ES-I3 (cell line): ENCODE measurements around the gene GNB1L.
"Not testable (repeated sequence)": the region's sequence is repeated elsewhere in the genome, so short reads cannot be mapped to it uniquely, and the experiment has no call there.

Source experiments
- H3K36me3 ChIP-seq: 2 replicates; pipeline ENCODE4 v1.6.1; 2013; ENCODE audit warnings: mild to moderate bottlenecking, low read length, control low read depth, moderate library complexity; ENCODE audit not compliant: insufficient read depth
- H3K4me1 ChIP-seq: 2 replicates; pipeline ENCODE4 v1.6.1; 2013; ENCODE audit warnings: mild to moderate bottlenecking, control low read depth, low read length; ENCODE audit not compliant: insufficient read depth
- H3K9ac ChIP-seq: 2 replicates; pipeline ENCODE4 v1.6.1; 2013; ENCODE audit warnings: low read depth, mild to moderate bottlenecking, low read length, moderate library complexity
- H3K9me3 ChIP-seq: 2 replicates; pipeline ENCODE4 v1.6.1; 2013; ENCODE audit warnings: mild to moderate bottlenecking, low read length, moderate library complexity; ENCODE audit not compliant: control insufficient read depth, insufficient read depth

The GNB1L gene

DNA sequence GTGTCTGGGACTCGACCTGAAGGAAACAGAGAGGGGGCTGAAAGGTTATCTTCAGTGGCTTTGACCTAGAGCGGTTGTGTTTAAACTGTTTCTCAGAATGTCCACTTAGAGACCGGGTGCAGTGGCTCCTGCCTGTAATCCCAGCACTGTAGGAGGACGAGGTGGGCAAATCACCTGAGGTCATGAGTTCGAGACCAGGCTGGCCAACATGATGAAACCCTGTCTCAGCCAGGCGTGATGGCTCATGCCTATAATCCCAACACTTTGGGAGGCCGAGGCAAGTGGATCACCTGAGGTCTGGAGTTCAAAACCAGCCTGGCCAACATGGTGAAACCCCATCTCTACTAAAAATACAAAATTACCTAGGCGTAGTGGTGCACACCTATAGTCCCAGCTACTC lies 28.8 kb upstream of the GNB1L start:
- H3K9ac ChIP-seq, H3K36me3 ChIP-seq, H3K9me3 ChIP-seq: not testable (repeated sequence)
- peaks cover 32% of the 10 kb centered on the region for H3K4me1 ChIP-seq

DNA sequence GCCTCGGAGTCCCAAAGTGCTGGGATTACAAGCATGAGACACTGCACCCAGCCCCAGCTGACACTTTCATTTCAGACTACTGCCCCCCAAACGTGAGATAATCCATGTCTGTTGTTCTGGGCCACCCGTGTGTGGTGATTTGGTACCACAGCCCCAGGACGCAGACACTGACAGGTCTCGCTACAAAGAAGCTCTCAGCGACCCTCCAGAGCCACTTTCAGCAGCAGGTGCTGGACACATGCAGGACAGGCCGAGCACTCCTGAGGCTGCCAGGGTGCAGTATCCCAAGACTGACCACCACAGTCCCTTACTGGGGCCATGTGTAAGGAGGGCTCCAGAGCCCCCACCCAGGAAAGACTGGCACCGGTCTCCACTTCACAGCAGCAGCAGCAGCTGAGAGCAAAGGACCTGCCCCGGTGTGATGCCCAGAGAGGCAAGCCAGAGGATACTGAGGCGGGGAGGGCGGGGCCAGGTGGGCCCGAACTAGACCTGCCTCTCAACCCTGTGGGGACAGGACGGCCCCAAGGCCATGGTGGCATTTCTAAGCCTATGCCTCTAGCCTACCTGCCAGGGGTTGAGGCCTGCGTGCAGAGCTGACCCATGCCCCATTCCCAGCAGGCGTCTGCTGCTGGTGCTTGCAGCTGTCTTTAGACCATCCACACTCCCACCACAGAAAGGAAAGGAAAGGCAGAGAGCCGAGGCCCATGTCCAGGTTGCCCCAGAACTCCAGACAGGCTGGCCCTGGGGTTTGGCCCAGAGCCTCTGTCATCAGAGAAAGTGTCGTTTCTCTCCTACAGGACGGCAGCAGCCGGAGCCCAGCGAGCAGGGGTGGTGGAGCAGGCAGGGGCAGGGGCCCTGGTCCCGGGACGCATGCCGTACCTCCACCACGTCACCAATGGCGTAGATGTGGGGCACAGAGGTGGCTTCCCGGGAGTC lies 28.0 kb upstream of the GNB1L start:
- Histone ChIP-seq H3K9ac (no peak overlapping the region), H3K9me3 (no peaks in the 10 kb centered on the region), H3K36me3 (peaks cover 7% of the 10 kb centered on the region), H3K4me1 (peaks cover 36% of the 10 kb centered on the region)

DNA sequence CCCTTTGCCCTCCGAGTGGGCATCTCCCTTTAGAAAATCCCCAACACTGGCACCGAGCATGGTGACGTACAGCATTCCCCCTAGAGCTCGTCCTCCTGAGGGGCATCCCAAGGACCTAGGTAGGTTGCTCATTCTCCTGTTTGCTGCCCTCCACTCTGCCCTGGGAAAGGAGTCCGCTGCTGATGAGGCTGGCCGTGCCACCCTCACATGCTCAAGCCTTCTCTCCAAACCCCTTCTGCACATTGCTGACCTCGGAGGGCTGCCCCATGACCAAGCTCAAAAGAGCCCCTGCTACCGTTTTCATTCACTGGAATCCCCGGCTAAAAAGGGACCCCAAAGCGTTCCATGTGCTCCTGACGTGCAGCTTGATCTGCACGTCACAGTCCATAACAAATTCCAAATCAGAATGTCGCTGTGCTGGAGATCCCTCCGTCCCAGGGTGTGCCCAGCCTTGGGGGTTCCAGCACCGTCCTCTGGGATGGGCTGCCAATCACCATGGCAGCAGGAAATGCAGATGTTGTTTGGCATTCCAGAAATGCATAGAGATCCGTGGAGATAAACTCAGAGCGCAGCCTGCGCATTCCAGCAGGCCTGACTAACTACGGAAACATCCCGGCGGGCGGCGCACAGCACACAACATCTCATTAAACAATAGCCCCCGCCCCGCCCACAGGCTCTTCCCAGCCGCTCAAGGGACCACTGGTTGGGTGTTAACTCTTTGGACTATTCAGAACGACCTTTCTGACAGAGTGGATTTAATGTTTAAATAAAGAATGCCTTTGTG lies 26.3 kb upstream of the GNB1L start:
- H3K9ac ChIP-seq: peak overlapping the region; percentile 62
- peaks cover 36% of the 10 kb centered on the region for H3K4me1 ChIP-seq
- H3K9me3 ChIP-seq: no peaks in the 10 kb centered on the region
- H3K36me3 ChIP-seq: peaks cover 15% of the 10 kb centered on the region

DNA sequence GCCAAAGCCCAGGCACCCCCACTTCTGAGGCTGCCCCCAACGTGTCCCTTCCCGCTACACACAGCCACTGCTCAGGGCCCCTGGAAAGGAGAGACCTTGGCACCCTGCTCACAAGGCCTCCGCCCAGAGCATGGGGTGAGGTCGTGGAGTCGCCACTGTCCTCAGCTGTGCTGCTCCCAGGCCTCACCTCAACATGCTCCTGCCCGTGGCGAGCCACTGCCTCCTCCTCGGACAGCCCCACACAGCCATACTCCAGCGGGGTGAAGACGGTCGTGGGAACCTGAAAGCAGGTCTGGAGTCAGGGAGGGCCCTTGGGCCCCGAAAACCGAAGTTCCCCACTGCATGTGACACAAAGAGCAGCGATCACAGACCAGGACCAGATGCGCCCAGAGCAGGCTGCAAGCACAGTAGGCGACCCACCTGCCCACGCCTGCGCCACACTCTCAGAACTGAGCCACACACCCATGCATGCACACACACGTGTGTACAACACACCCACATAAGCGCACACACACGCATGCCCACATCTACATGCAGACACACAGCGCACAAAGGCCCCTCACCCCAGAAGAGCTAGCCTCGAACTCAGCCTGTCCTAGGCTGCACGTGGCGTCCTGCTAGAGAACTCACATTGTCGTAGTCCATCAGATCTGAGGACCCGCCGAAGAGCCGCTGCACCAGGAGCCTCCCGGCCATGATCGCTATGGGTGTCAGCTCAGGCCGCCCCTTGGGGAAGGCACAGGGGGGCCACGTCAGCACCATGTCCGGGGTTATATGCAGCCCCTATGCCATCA lies 25.5 kb upstream of the GNB1L start:
- H3K9me3 ChIP-seq: no peaks in the 10 kb centered on the region
- H3K9ac ChIP-seq: peak overlapping the region; percentile 62
- H3K4me1 ChIP-seq: peaks cover 36% of the 10 kb centered on the region
- H3K36me3 ChIP-seq: peaks cover 15% of the 10 kb centered on the region

DNA sequence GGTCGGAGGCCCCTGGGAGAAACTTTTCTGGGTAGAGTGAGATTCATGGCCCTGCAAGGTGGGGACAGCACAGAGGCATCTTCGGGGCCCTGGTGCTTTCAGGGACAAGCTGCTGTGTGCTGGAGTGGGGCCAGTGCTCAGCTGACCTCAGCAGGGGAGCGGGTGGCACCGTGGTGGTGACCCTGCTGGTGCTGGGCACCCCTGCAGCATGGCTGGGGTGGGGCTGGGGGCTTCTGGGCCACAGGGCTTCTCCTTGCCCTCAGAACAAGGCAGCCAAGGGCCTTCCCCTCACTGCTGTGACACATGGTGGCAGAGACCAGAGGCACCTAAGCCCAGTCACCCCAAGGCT lies 24.9 kb upstream of the GNB1L start:
- no peaks in the 10 kb centered on the region for H3K9me3 ChIP-seq
- peaks cover 36% of the 10 kb centered on the region for H3K4me1 ChIP-seq
- H3K9ac ChIP-seq: peak overlapping the region; percentile 62
- H3K36me3 ChIP-seq: peaks cover 15% of the 10 kb centered on the region

DNA sequence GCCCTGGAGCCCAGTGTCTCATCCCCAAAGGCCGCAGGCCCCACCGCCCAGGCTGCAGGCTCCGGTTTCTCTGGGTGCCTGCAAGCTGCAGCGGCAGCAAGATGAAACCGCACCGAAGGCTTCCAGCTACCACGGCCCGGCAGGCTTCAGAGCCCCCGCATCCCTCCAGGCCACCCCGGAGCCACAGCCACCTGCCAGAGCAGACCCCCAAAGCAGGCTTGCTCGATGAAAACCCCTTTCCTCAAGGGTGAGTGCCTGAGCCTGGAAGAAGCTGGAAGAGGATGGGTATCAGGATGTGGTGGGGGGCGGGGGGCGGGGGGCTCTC lies 24.5 kb upstream of the GNB1L start:
- Histone ChIP-seq H3K4me1 (peaks cover 36% of the 10 kb centered on the region), H3K9ac (0 out of 2 replicates have a peak overlapping the region, but pooled peaks have one; percentile 8), H3K9me3 (no peaks in the 10 kb centered on the region), H3K36me3 (peaks cover 15% of the 10 kb centered on the region)

DNA sequence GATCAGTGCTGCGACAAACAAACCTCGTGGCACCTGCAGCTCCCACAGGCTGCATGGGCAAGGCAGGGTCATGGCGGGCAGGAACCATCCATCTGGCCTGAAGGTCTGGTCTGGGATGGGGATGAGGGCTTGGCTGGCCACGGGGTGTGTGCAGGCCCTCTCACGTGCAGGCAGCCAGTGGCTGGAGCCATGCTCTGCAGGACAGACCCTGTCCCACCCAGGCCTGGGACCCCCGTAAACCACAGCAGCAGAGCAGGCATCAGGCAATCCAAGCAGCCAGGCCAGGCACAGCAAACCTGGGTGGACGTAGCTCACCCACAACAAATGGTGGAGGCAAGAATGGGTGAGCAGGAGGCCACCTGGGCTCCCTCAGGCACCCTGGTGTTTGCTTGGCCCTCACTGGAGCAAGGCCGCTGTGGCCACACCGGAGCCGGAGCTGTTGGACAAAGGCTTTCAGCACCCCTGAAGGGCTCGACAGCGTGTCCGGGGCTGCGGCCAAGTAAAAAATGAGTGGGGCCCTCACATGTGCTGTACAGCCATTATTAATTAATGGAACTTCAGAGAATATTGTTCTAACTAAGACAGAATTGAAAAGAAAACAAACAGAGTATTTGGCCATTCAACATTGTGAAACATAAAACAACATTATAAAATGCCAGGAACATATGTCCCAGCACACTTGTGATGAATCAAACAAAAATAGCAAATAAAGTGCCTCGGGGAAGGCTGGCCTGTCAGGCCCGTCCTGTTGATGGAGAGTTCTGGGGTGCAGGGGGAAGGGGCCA lies 24.0 kb upstream of the GNB1L start:
- H3K9me3 ChIP-seq: no peaks in the 10 kb centered on the region
- H3K4me1 ChIP-seq: peaks cover 36% of the 10 kb centered on the region
- H3K9ac ChIP-seq: 0 out of 2 replicates have a peak overlapping the region, but pooled peaks have one; percentile 8
- H3K36me3 ChIP-seq: peaks cover 15% of the 10 kb centered on the region

DNA sequence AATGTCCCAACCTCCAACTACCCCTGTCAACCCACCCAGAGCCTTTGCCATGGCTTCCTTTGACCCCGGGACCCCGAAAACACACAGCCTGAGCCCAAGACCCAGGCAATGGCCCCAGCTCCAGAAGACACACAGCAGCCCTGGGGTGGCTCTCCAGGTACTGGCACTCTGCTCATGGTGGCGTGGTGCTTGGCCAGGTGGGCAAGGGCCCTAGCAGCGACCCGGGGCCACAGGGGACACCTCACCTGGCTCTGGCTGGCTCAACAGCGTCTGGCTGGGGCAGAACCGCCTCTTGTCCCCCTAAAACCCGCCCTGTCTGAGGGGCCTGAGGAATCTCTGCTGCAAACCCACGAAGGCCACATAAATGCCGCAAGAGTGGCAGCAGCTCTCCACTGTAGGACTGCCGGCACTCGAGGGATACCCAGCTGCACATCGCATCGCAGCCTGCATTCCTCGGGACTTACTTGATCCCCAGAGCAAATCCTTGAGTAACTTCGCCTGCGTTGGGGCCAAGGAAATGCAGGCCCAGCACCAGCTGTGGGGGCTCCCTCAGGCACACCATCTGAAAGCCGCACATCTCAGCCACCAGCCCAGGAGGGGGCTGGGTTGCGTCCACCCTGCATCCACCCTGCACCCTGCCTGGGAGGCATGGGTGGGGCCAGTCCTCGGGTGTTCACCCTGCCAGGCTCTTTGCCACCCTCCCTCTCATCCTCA lies 23.1 kb upstream of the GNB1L start:
- peaks cover 33% of the 10 kb centered on the region for H3K4me1 ChIP-seq
- no peak overlapping the region for H3K9ac ChIP-seq
- H3K9me3 ChIP-seq: no peaks in the 10 kb centered on the region
- H3K36me3 ChIP-seq: peaks cover 15% of the 10 kb centered on the region

DNA sequence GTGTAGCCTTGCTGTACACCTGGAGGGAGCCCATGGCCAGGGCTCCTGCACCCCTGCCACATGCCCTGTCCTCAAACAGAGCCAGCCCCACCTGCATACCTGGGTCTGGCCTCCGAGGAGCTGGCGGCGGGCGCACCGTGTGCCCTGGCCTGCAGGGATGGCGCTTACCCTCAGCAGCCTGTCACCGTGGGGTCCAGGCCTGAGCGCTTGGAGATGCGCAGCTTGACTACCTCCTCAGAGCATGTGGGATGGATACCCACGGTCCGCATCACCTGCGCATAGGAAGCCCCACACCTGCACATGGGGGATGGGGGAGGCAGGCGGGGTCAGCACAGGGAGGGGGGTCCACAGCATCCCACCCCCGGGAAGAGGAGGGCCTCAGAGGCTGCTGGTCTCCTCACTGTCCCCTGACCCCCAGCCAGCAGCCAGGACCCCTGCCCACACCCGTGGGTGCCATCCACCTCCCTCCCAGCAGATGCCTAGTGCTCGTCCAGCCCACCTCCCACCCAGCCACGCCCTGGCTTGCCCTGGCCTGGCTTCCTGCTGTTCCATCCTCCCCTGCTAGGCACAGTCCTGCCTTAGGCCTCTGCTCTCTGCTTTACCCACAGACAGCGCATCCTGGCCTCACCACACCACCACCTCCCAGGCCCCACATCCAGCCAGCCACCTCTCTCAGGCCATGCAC lies 22.4 kb upstream of the GNB1L start:
- Histone ChIP-seq H3K9me3 (no peaks in the 10 kb centered on the region), H3K4me1 (peaks cover 26% of the 10 kb centered on the region), H3K36me3 (peaks cover 15% of the 10 kb centered on the region), H3K9ac (no peak overlapping the region)

DNA sequence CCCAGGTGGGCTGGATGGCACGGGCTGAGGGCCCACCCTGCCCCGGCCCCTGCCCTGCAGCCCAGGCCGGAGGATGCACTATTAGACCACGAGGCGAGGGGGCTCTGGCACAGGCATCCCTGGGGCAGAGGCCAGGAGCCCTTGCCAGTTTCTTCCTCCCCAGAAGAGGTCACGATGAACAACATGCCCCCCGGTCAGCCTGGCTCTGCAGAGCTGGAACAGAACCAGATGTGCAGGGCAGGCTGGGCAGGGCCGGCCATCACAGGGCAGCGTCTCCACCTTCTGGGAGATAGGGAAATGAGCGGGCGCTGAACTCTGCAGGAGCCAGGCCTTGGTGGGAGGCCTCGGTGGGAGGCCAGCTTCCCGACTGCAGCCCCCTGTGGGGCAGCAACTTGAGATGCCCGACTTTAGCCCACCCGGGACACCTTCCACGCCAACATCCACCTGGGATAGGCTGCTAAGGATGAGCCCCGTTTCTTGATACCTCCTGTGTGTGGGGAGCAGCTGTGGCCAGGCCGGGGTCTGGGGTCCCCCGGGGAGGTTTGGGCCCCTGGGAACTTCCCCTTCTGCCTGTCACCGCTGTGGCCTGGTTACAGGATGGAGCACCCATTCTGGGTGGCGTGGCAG lies 21.8 kb upstream of the GNB1L start:
- Histone ChIP-seq H3K4me1 (peaks cover 19% of the 10 kb centered on the region; the same call in 1 of the 2 replicates), H3K36me3 (peaks cover 15% of the 10 kb centered on the region)

DNA sequence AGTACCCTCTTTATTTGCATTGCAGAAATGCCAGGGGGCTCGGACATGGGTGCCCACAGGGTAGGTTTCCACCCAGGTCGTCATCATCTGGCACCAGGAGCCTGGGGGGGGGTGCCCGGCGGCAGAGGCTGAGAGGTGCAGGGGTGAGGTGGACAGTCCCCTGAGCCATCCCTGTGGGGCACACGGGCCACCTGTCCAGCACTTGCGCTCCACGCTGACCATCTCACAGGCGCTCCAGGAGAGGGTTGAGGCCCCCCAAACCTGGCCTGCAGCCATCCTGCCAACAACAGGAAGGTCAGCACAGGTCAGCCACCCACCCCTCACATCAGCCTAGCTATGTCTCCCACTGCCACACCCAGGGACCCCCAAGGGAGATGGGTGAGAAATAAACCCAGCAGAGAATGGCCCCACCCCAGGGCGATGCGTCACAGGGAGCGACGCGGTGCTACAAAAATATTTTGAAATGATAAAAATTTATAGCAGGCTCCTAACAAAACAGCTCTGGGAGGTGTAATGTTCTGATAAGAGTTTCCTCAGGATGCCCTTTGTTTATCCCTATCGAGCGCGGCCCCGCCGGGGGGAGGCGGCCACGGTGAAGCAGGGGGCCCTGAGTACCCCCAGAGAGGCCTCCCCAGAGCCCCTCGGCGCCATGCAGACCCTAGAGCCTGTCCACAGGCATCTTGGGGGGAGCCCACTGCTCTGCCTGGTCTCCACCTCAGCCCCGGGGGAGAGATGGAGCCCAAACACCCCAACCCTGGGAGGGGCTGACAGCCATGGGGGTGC lies 21.0 kb upstream of the GNB1L start:
- no peaks in the 10 kb centered on the region for H3K9me3 ChIP-seq
- H3K36me3 ChIP-seq: peaks cover 15% of the 10 kb centered on the region
- H3K9ac ChIP-seq: no peak overlapping the region
- peaks cover 15% of the 10 kb centered on the region; the same call in 1 of the 2 replicates for H3K4me1 ChIP-seq

More for the DNA sequence above, 21.8 kb upstream of the GNB1L start:
- H3K9ac ChIP-seq: no peak overlapping the region; the same call in 1 of the 2 replicates
- no peaks in the 10 kb centered on the region for H3K9me3 ChIP-seq

DNA sequence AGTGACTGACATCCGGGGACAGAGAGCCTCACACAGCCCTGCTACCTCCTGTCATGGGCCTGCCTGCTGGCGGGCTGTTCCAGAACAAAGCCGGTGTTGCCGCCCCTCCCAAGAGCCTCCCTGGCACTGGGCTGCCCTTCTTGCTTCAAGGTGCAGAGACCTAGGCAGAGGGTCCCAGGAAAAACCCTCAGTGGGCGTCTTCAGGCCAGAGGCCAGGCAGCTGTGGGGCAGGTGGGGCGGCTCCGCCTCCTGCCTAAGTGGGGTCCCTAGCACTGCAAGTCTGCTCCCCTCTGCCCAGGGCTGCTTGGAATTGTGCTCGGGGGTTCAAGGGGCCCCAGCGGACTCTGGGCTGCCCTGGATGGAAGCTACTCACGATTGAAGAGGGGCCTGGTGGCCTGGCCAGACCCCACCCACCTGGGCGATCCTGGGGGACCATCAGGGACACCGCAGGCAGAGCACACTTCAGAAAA lies 20.4 kb upstream of the GNB1L start:
- H3K9me3 ChIP-seq: no peaks in the 10 kb centered on the region
- peaks cover 9% of the 10 kb centered on the region; the same call in 1 of the 2 replicates for H3K4me1 ChIP-seq
- peaks cover 15% of the 10 kb centered on the region for H3K36me3 ChIP-seq
- no peak overlapping the region for H3K9ac ChIP-seq
